Measurements from ENCODE around the gene CYP2U1. TPM values are rescaled to one million over a fixed set of nuclear protein-coding genes. Genes with fewer than 3 reads are reported as not detected.
"Not testable (repeated sequence)": the region's sequence is repeated elsewhere in the genome, so short reads cannot be mapped to it uniquely, and the experiment has no call there.

CYP2U1 gene
- 1 to 10 TPM; 4.4 to 6.2 (median 5.4) TPM for polyA plus RNA-seq (ENCODE audit: insufficient read length in 10 of 10)
- long read RNA-seq, donor 1, full-length matches to known transcripts = 3 of 3 reads
- long read RNA-seq, donor 1, partial matches to known transcripts = 0 of 3 reads
- long read RNA-seq, donor 1, other reads (novel, unspliced or antisense) = 0 of 3 reads
- long read RNA-seq, donor 2, full-length matches to known transcripts = 1 of 1 reads
- long read RNA-seq, donor 2, partial matches to known transcripts = 0 of 1 reads
- long read RNA-seq, donor 2, other reads (novel, unspliced or antisense) = 0 of 1 reads
- long read RNA-seq, donor 3 = 0 reads
- long read RNA-seq, donor 4, full-length matches to known transcripts = 2 of 2 reads
- long read RNA-seq, donor 4, partial matches to known transcripts = 0 of 2 reads
- long read RNA-seq, donor 4, other reads (novel, unspliced or antisense) = 0 of 2 reads
- long read RNA-seq, donor 5, full-length matches to known transcripts = 1 of 1 reads
- long read RNA-seq, donor 5, partial matches to known transcripts = 0 of 1 reads
- long read RNA-seq, donor 5, other reads (novel, unspliced or antisense) = 0 of 1 reads
- long read RNA-seq, donor 6 = 0 reads
- long read RNA-seq, donor 7 = 0 reads
- long read RNA-seq, donor 8 = 0 reads
- long read RNA-seq, donor 9, full-length matches to known transcripts = 1 of 1 reads
- long read RNA-seq, donor 9, partial matches to known transcripts = 0 of 1 reads
- long read RNA-seq, donor 9, other reads (novel, unspliced or antisense) = 0 of 1 reads

- DNase-seq = peak; percentile 77 to 95 (median 85)
Measured at GRCh38 chr4:107930821-107931774, at the start of gene CYP2U1. TSS of gene CYP2U1 (plus strand) at chr4:107931549. CDS start at chr4:107931644, 95 bp downstream.

DNA sequence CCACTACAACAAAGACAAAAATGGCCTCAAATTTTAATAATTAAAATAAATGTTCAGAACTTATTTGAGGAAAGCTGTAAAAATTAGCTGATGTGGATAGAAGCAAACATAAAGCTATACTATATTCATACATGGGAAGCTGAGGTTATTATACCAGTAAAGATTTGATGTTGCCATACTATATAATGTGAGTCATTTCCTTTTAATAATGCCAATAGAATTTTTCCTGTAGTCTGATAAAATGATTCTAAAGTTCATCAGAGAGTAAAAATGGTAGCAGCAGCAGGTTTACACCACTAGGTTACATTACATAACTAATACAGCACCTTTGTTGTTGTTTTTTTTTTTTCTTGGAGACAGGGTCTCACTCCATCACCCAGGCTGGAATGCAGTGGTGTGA lies 45.5 kb upstream of the CYP2U1 start:
- no peak for DNase-seq

- DNase-seq = no peak
Measured at GRCh38 chr4:107888237-107888636, 43.1 kb upstream of the CYP2U1 start.

DNA sequence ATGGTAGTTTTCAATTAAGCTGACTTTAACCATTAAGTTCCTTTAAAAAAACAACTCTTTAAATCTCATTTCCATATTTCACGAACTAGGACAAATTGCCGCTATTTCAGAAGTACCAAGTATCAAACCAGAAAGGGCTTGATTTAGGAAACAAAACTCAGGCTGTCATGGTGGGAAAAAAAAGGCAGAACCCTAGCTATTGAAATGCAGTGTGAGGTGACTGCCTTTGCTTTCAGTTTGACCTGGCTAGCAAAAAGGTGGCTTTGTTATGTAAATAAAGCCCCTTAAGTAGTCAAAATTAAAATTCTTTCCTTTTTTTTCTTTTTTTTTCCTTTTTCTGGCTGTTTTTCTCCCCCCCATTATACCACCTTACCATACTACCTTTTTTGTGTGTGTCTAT lies 40.6 kb upstream of the CYP2U1 start:
- no peak for DNase-seq

DNA sequence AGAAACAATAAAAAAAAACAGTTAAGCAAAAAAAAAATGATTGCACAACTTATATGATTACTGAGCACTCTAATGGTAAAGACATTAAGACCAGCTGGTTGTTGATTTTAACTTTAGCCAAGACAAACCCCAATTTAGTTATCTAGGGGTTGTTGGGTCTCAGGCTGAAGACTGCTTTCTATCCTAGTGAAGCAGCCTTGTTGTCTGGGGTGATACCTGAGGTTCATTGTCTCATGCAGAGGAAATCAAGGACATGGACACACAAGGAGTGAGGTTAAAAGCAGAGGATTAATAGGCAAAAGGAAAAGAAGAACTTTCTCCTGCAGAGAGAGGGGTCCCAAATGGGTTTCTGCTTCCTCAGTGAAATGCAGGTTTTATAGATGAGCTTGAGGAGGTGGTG lies 40.0 kb upstream of the CYP2U1 start:
- DNase-seq = no peak

GRCh38 chr4:107893171-107894137 lies 37.9 kb upstream of the CYP2U1 start:
- DNase-seq = no peak

DNA sequence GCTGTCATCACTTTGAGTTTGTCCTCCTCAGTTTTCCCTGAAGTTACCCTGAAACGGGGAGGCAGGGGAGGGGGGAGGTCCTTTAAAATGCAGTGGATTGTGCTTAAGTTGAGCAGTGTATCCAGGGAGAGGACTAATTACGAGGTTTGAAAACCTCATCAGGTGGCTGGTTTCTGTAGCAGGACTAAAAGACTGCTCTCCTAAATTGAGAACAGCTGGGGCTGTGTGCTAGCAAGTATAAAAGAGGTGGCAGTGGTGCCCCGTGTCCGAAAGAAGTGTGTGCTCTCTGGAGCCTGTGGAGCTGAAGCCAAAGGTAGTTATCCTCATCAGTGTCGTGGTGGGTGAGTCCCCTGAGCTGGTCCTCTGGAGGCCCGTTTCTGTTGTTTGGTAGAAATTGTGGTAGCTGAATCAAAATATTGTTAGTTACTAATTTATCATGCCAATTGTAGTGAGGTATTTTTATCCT lies 37.2 kb upstream of the CYP2U1 start:
- no peak for DNase-seq

DNA sequence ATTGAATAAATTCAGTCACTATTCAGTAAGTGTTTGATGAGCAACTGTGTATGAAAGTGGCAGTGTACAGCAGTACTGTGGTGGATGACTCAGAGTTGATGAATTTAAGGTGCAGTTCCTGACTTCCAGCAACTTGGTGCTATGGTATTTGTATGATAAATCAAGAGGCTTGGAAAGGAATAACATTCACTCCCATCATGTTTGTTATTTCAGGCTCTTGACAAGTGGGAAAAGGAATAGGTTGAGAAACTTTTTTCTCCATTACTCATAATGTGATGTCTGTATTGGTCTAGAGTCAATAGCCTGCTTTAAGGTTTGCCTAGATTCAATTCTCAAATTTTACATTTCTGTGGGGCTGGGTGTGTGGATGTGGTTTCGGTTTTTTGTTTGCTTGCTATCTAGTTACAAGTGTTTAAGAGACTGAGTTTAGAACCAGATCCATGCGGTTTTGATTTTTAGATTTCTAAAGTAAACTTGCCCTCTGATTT lies 35.1 kb upstream of the CYP2U1 start:
- DNase-seq = peak in 1 of 3 donors; percentile 90

DNA sequence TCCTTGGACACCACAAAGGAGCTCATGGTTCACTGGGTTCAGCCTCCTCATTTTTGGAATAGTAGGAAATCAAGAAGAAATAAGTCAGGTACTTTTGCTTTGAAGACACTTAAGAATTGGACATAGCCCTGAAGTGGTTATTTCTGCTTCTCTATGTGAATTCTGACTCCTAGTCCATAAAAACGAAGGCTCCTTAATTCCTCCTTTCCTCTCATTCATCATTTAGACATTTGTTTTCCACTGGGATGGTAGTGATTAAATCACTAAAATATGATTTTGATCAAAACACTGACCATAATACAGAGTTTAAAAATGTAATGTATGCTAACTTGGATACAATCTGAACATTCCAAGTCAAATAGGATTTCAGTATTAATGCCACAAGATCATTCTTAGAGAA lies 34.7 kb upstream of the CYP2U1 start:
- DNase-seq = peak in 1 of 3 donors; percentile 15

- no peak for DNase-seq
Measured at GRCh38 chr4:107897823-107898222, 33.5 kb upstream of the CYP2U1 start.

DNA sequence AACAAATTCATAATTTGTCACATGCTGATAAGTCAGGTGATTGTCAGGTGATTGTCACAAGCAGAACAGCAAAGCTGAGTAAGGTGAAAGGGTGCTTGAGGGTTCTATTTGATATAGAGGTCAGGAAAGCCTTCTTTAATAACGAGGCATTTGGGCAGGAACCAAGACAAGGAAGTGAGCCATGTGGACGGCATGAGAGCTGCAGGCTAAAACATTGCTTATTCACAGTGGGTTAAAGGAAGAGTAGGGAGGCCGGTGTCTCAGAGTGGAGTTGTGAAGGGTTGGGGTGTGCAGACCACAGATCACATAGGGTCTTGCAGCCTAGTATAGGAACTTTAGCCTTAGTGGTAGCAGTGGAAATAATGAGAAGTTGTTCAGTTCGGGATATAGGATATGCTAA lies 31.3 kb upstream of the CYP2U1 start:
- DNase-seq = no peak

DNA sequence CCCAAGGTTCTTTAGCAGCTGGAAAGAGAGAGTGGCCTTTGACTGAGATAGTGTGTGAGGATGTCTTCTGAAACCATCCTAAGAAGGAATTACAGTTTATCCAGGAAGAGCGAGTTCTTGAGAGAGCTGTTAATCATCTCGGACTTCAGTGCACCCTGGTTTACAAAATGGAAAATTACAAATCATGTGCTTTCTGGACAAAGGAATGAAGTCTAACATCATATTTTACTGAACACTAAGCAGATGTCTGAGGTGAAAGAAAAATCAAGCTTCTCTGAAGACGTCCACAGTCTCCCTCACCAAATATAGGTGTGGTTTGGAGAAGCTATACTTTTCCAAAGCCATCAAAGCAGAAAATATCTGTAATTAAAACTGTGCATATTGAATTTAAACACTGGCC lies 30.8 kb upstream of the CYP2U1 start:
- DNase-seq = no peak

- DNase-seq = no peak
Measured at GRCh38 chr4:107901213-107901934, 30.0 kb upstream of the CYP2U1 start.

GRCh38 chr4:107902715-107903114 lies 28.6 kb upstream of the CYP2U1 start:
- no peak for DNase-seq

DNA sequence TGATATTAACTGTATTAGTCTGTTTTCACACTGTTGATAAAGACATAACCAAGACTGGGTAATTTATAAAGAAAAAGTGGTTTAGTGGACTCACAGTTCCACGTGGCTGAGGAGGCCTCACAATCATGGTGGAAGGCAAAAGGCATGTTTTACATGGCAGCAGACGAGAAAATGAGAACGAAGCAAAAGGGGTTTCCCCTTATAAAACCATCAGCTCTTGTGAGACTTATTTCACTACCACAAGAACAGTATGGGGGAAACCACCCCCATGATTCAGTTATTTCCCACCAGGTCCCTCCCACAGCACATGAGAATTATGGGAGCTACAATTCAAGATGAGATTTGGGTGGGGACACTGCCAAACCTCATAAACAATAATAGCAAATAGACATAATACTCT lies 26.3 kb upstream of the CYP2U1 start:
- DNase-seq = not testable (repeated sequence)

GRCh38 chr4:107906458-107907100 lies 24.8 kb upstream of the CYP2U1 start:
- DNase-seq = no peak

- no peak for DNase-seq
Measured at GRCh38 chr4:107908377-107908776, 23.0 kb upstream of the CYP2U1 start.

DNA sequence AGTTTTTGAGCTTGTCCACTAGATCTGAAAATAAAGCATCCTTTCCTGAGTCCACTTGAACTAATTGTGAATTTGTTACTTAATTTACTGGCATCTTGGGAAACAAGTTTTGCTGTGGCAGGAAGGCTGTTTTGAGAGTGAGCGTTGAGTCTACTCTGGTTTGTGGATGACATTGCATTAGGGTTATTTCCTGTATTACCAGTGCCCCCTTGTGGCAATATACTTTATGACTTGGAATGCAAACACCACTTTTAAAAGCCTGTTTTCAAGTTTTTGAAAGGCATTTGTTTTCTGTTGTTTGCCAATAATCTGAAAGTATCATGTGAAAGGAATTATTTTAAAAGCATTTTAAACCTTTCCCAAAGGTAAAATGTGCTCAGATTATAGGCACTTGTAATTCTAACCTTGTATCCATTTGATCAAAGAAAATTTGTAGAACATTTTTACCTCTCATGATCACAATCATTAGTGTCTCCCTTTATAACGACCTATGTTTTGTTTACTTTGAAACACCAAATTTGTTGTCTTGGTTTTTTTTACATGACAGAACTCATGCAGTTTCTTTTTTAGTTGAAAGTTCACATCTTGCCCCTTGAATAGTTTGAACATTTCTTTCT lies 18.0 kb upstream of the CYP2U1 start:
- DNase-seq = peak; percentile 59 to 84 (median 73)

- no peak for DNase-seq
Measured at GRCh38 chr4:107915220-107915619, 16.1 kb upstream of the CYP2U1 start.

Data from muscle of back (tissue), 13 donors.